Aorta (tissue), 5 donors: Measurements from ENCODE around the gene ANKRD34A. TPM values are rescaled to one million over a fixed set of nuclear protein-coding genes. Genes with fewer than 3 reads are reported as not detected.

Source experiments
- ATAC-seq: fragments of 200-7000 bp; cut with Tn5 transposase; one replicate; pipeline ENCODE4 v1.9.1; 2022; ENCODE audit warnings: moderate library complexity; ENCODE audit not compliant: low FRiP score
- DNase-seq, 2 donors: peaks; one replicate each; pipeline ENCODE4 v3.0.0-alpha.2; 2020
- H3K27ac ChIP-seq, 2 donors: one replicate each; pipeline ENCODE4 v1.5.1; 2013; ENCODE audit warnings: low read length in 2 of 2, mild to moderate bottlenecking in 2 of 2, moderate library complexity in 2 of 2, control low read depth in 1 of 2, inconsistent platforms in 1 of 2, low read depth in 1 of 2
- H3K27me3 ChIP-seq, 2 donors: one replicate each; pipeline ENCODE4 v1.6.1; 2013; ENCODE audit warnings: control low read depth in 1 of 2, low read length in 1 of 2, mild to moderate bottlenecking in 1 of 2, moderate library complexity in 1 of 2; ENCODE audit not compliant: insufficient read depth in 2 of 2, control insufficient read depth in 1 of 2
- H3K36me3 ChIP-seq, 2 donors: one replicate each; pipeline ENCODE4 v1.6.1; 2013; ENCODE audit warnings: control low read depth in 1 of 2, low read length in 1 of 2, mild to moderate bottlenecking in 1 of 2; ENCODE audit not compliant: insufficient read depth in 2 of 2, control insufficient read depth in 1 of 2
- H3K4me1 ChIP-seq, 2 donors: one replicate each; pipeline ENCODE4 v1.6.1; 2013; ENCODE audit warnings: low read length in 2 of 2, control low read depth in 1 of 2, mild to moderate bottlenecking in 1 of 2, moderate library complexity in 1 of 2; ENCODE audit not compliant: insufficient read depth in 2 of 2, control insufficient read depth in 1 of 2
- H3K4me3 ChIP-seq, 2 donors: one replicate each; pipeline ENCODE4 v1.5.1; 2013; ENCODE audit warnings: low read length in 2 of 2, control low read depth in 1 of 2, mild to moderate bottlenecking in 1 of 2
- H3K9me3 ChIP-seq: one replicate; pipeline ENCODE4 v1.6.1; 2013; ENCODE audit warnings: mild to moderate bottlenecking, low read length; ENCODE audit not compliant: control insufficient read depth
- WGBS, 2 donors: extraction: QIAGEN DNeasy Blood & Tissue Kit; methylation state at CpG; one replicate each; pipeline ENCODE4 v1.1.7; 2013; 5-methylcytosine and 5-hydroxymethylcytosine counted together
- intact Hi-C, 2 donors: fragments of 100-400 bp; cut with DNase I; formaldehyde crosslinking; loops; one replicate each; pipeline versions ENCODE4 v1.14.2 to v1.15.0; 2022
- polyA plus RNA-seq, 2 donors: library from polyadenylated mRNA; stranded (reverse); fragments of 200-250 nt; gene quantifications; one replicate each; pipeline ENCODE4 v1.2.3, GENCODE V29; 2013
- total RNA-seq, 2 donors: library from RNA; stranded (reverse); fragmentation: NEBNext Ultra II Directional; extraction: Animal tissue kit (Norgen Biotek cat#: 25700); gene quantifications; one replicate each; pipeline ENCODE4 v1.2.1, GENCODE V29; 2021
- donor health status: healthy with polysubstance abuse.
- donor health status: Bipolar disorder and iron deficiency.
- donor health status: DM: no; HTN: no; CAD: no.
- donor health status: DM: no; HTN: no; CAD: no.
- donor health status: DM: yes; HTN: yes; CAD: no.

Gene ANKRD34A
- total and polyA plus RNA-seq, 4 donors, result 0.63 to 2.2 (median 1.7) TPM

DNA sequence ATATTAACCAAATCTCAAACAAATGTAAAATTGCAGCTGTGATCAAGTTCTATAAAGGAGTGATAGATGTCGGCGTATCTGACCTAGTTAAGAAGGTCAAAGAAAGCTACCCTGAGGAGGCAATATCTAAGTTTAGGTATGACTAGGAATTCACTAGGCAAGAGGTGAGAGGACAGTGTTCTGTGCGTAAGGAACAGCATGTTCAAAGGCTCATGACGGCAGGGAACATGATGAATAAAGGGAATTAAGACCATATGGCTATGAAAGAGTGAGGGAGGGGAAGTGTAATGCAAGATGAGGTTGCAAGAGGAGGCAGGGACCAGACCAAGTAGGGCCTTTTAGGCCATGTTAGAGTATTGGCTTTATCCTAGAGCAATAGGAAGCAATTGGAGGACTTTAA lies 15.2 kb downstream of the ANKRD34A start:
- ATAC-seq (no peak), DNase-seq (no peak)
- H3K9me3 ChIP-seq, result no peaks in the 10 kb centered on the region
- H3K27ac ChIP-seq, result no peak overlapping the region
- 92% methylated on average over 4 of the region's 4 CpGs for WGBS, 2 donors
- H3K27me3 ChIP-seq, result no peaks in the 10 kb centered on the region
- intact Hi-C loops, result no loop called here
- H3K4me3 ChIP-seq, result no peak overlapping the region
- peaks cover 0 to 2% of the 10 kb centered on the region in 2 donors for H3K36me3 ChIP-seq
- H3K4me1 ChIP-seq, result peaks cover 1 to 8% of the 10 kb centered on the region in 2 donors

DNA sequence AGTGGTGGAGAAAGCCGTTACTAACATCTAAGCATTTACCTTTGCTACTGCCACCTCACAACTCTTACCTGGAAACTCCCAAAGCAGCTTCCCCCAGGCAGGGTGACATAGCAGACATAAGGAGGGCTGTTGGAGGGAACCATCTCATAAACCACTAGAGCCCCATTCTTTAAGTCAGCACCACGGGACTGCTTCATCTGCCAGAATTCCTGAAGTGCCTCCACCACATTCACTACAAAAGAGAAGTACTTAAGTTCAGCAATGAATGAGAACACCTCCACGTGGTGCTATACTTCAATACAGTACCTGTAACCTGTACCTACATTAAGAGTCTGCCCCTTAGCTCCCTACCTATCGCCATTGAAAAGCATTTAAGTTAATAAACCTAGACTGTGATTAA lies 16.8 kb downstream of the ANKRD34A start:
- intact Hi-C loops, result no loop called here
- DNase-seq (no peak), ATAC-seq (no peak)
- H3K27me3 ChIP-seq, result no peaks in the 10 kb centered on the region
- peaks cover 2 to 3% of the 10 kb centered on the region in 2 donors for H3K36me3 ChIP-seq
- H3K27ac ChIP-seq, result no peak overlapping the region
- peaks cover 0 to 8% of the 10 kb centered on the region in 2 donors for H3K4me1 ChIP-seq
- WGBS, 2 donors, result 62 to 69% methylated on average over 4 of the region's 4 CpGs
- H3K9me3 ChIP-seq, result no peaks in the 10 kb centered on the region
- H3K4me3 ChIP-seq, result no peak overlapping the region

DNA sequence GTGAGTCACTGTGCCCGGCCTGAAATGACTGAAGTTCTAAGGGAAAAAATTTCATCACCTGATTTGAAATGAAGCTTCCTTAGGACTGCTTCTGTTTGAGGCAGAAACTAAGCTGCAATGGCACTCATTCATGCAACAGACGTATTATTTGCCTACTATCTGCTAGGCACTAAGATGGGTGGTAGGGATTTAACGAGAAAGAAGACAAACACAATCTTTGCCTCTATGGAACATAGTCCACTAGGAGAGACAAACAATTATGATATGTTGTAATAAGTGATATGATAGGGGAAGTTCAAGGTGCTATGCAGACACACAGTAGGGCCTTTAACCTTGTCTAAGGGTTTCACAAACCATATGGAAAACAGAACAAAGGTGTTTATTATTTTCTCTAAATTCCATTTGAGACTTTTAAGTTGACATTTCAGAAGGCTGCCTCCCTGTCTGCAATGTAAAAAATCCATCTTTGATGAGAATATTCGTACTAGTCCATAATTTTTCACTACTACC lies 17.8 kb downstream of the ANKRD34A start:
- ATAC-seq, result no peak
- intact Hi-C loops, result no loop called here
- no peak for DNase-seq
- Histone ChIP-seq H3K4me1 (peaks cover 0 to 2% of the 10 kb centered on the region in 2 donors), H3K27me3 (no peaks in the 10 kb centered on the region), H3K27ac (no peak overlapping the region), H3K4me3 (no peak overlapping the region), H3K9me3 (no peaks in the 10 kb centered on the region), H3K36me3 (peaks cover 2 to 4% of the 10 kb centered on the region in 2 donors)
- WGBS, 2 donors, result 89 to 90% methylated on average over 4 of the region's 4 CpGs

DNA sequence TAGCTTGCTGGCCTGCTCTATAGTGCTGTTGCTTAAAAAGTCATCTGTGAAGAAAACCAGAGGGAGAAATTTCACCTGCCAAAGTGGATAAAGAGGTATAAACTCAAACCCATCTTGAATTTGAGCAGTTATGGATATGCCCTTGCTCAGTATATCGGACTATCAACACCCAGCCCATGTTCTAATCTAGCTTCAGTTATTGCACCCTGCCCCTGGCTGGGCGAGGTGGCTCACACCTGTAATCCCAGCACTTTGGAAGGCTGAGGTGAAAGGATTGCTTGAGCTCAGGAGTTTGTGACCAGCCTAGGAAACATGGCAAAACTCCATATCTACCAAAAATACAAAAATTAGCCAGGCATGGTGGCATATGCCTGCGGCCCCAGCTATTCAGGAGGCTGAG lies 19.8 kb downstream of the ANKRD34A start:
- no peak for ATAC-seq
- no peak for DNase-seq
- no peak overlapping the region for H3K4me3 ChIP-seq
- no peaks in the 10 kb centered on the region for H3K4me1 ChIP-seq
- no peak overlapping the region for H3K27ac ChIP-seq
- H3K9me3 ChIP-seq, result no peaks in the 10 kb centered on the region
- intact Hi-C loops, result no loop called here
- no peaks in the 10 kb centered on the region for H3K27me3 ChIP-seq
- 80 to 97% methylated on average over 3 of the region's 3 CpGs for WGBS, 2 donors
- H3K36me3 ChIP-seq, result peaks cover 2 to 4% of the 10 kb centered on the region in 2 donors

DNA sequence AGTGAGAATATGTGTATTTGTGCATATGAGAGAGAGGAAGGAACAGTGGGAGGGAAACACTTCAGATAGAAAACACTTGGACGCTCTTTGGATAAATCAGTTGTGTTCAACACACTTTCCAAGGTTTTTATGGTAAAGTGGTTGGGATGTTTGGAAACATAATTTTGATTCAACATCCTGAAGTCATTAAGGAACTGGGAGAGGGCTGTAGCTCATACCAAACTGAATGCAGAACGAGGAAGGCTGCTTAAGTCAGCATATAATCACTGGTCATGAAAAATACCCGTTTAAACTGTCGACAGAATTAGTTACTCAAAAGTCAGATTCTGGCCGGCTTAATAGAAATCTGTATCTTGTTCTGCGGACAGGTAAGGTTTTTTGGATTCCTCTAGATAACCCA lies 21.5 kb downstream of the ANKRD34A start:
- intact Hi-C loops, result no loop called here
- H3K36me3 ChIP-seq, result peaks cover 2 to 4% of the 10 kb centered on the region in 2 donors
- H3K4me1 ChIP-seq, result no peaks in the 10 kb centered on the region
- no peak for ATAC-seq
- no peak overlapping the region for H3K4me3 ChIP-seq
- no peaks in the 10 kb centered on the region for H3K9me3 ChIP-seq
- DNase-seq, result no peak
- H3K27ac ChIP-seq, result no peak overlapping the region
- no peaks in the 10 kb centered on the region for H3K27me3 ChIP-seq
- WGBS, 2 donors, result 76 to 78% methylated on average over 6 of the region's 6 CpGs

DNA sequence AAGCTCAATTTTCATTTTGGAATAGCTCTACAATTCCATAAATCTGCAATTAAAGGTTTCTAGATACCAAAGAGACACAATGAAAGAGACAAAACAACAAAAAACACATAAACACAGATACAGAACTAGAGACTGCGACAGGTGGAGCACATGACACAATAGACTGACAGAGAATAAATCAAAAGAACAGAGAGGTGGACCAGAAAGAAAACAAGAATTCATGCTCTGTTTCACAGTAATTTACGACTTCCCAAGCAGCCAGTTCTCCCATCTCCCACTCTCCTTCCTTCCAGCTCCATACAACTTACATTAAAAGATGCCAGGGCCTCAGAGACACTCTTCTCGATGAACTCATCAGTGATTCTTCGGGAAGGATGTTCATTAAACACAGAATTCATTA lies 22.0 kb downstream of the ANKRD34A start:
- WGBS, 2 donors, result 83 to 85% methylated on average over 4 of the region's 4 CpGs
- no peaks in the 10 kb centered on the region for H3K4me1 ChIP-seq
- DNase-seq, result no peak

DNA sequence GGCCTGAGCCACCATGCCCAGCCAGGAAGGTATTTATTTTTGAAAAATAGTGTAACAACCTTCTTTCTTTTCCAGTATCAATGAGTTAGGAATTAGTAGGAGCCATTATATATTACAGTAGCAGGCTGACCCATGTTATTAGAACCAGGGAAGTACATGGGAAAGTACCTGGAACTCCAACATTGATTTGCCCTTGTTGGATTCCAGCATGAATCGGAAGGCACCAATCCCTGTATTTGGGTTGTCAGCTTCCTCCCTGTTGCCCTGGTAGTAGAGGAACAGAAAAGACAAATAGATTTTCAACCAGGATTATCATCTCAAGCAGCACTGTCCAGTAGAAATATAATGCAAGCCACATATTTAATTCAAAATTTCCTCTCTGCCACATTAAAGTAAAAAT lies 26.9 kb downstream of the ANKRD34A start:
- Histone ChIP-seq H3K4me3 (no peak overlapping the region), H3K27me3 (no peaks in the 10 kb centered on the region), H3K36me3 (peaks cover 0 to 5% of the 10 kb centered on the region in 2 donors), H3K4me1 (no peaks in the 10 kb centered on the region), H3K9me3 (no peaks in the 10 kb centered on the region), H3K27ac (no peak overlapping the region)
- ATAC-seq, result no peak
- intact Hi-C loops, result no loop called here
- DNase-seq, result no peak
- 84 to 94% methylated on average over 1 of the region's 1 CpG for WGBS, 2 donors

More for the DNA sequence above, 22.0 kb downstream of the ANKRD34A start:
- H3K9me3 ChIP-seq, result no peaks in the 10 kb centered on the region
- no peak overlapping the region for H3K4me3 ChIP-seq
- no peak for ATAC-seq
- H3K36me3 ChIP-seq, result peaks cover 2 to 4% of the 10 kb centered on the region in 2 donors
- no peak overlapping the region for H3K27ac ChIP-seq
- intact Hi-C loops, result no loop called here
- no peaks in the 10 kb centered on the region for H3K27me3 ChIP-seq

DNA sequence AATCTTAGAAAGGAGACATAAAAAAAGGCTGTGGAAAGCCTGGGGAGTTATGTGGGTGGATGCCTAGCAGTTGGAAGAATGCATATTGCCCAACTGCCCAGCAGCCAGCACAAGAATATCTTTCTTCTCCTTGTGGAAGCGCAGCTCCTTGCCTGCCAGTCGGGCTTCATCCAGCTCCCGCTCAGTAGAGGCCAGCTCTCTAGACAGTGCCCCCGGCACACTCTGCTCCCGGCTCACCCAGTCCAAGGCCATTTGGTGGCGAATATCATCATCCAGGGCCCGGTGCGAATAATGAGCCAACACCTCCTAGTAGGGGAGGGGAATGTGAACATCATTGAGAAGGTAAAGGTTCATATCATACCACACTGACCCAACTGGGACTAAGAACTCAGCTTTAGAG lies 28.1 kb downstream of the ANKRD34A start:
- peaks cover 0 to 5% of the 10 kb centered on the region in 2 donors for H3K36me3 ChIP-seq
- intact Hi-C loops, result no loop called here
- H3K4me1 ChIP-seq, result no peaks in the 10 kb centered on the region
- DNase-seq (no peak), ATAC-seq (no peak)
- H3K9me3 ChIP-seq, result no peaks in the 10 kb centered on the region
- 78 to 81% methylated on average over 8 of the region's 8 CpGs for WGBS, 2 donors
- H3K4me3 ChIP-seq, result no peak overlapping the region
- no peaks in the 10 kb centered on the region for H3K27me3 ChIP-seq
- no peak overlapping the region for H3K27ac ChIP-seq

DNA sequence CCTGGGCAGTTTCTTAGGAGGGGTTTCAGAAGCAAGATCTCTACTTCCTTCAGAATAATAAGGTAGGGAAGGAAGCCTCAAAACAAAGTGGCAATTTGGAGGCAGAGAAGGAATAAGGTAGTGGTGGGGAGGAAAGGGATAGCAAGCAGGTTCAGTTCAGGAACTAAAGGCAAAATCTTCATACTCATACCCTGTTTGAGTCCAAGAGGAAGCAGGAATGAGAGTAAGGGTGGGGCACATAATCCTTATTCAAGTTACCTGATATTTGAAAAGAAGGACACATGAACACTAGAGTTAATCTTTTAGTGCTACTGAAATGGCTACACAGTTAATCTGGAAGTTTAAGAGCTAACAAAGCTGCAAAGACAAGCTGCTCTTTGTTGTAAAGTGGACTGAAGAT lies 28.7 kb downstream of the ANKRD34A start:
- no peak overlapping the region for H3K27ac ChIP-seq
- intact Hi-C loops, result no loop called here
- no peak overlapping the region for H3K4me3 ChIP-seq
- DNase-seq, result no peak
- no peak for ATAC-seq
- no peaks in the 10 kb centered on the region for H3K27me3 ChIP-seq
- H3K9me3 ChIP-seq, result no peaks in the 10 kb centered on the region
- no peaks in the 10 kb centered on the region for H3K4me1 ChIP-seq
- H3K36me3 ChIP-seq, result peaks cover 0 to 5% of the 10 kb centered on the region in 2 donors
